NCI-H2107 treated with DMSO at 0.1 percent for 48 hours (cell line): ENCODE measurements around the gene LCE2D.
A peak's percentile ranks its signal among the peaks of the same experiment; 100 is the strongest.
"Not testable (repeated sequence)": the region's sequence is repeated elsewhere in the genome, so short reads cannot be mapped to it uniquely, and the experiment has no call there.

Experiments used
- DNase-seq: peaks from one replicate; lab custom pipeline; 2025; ENCODE audit not compliant: unreplicated experiment; lab: John Stamatoyannopoulos, UW

Gene LCE2D

GRCh38 chr1:152663098-152663497, at the start of gene LCE2D:
Gene LCE2D (plus strand): TSS chr1:152663380. CDS start chr1:152664106, 726 bp downstream.
- no peak for DNase-seq

- no peak for DNase-seq
Measured at GRCh38 chr1:152613511-152613910, 49.7 kb upstream of the LCE2D start, which contains the start of gene LCE3B. Gene LCE3B (plus strand): TSS chr1:152613811. CDS start chr1:152613811, 0 bp downstream.

- no peak for DNase-seq
Measured at GRCh38 chr1:152621993-152622392, 41.2 kb upstream of the LCE2D start.

- DNase-seq = no peak
Measured at GRCh38 chr1:152622803-152623202, 40.4 kb upstream of the LCE2D start, which contains the start of gene LCE3A. Gene LCE3A (minus strand): TSS chr1:152623103. CDS start chr1:152623103, 0 bp downstream.

GRCh38 chr1:152623203-152623844, 39.9 kb upstream of the LCE2D start:
- DNase-seq = no peak

GRCh38 chr1:152626744-152627143, 36.4 kb upstream of the LCE2D start:
- no peak for DNase-seq

GRCh38 chr1:152630596-152630995, 32.6 kb upstream of the LCE2D start:
- no peak for DNase-seq

- no peak for DNase-seq
Measured at GRCh38 chr1:152640351-152640750, 22.8 kb upstream of the LCE2D start.

- no peak for DNase-seq
Measured at GRCh38 chr1:152643945-152644344, 19.2 kb upstream of the LCE2D start.

GRCh38 chr1:152645146-152645545, 18.0 kb upstream of the LCE2D start:
- no peak for DNase-seq

- no peak for DNase-seq
Measured at GRCh38 chr1:152646656-152647055, 16.5 kb upstream of the LCE2D start.

- DNase-seq = peak; percentile 27
Measured at GRCh38 chr1:152654110-152654509, 9.1 kb upstream of the LCE2D start.

GRCh38 chr1:152656459-152656858, 6.7 kb upstream of the LCE2D start:
- no peak for DNase-seq

GRCh38 chr1:152657677-152658076, 5.5 kb upstream of the LCE2D start:
- DNase-seq = no peak

GRCh38 chr1:152658649-152659048, 4.5 kb upstream of the LCE2D start:
- no peak for DNase-seq

- not testable (repeated sequence) for DNase-seq
Measured at GRCh38 chr1:152666171-152666570, 3.0 kb downstream of the LCE2D start.

- DNase-seq = no peak
Measured at GRCh38 chr1:152667648-152668047, 4.5 kb downstream of the LCE2D start.

- no peak for DNase-seq
Measured at GRCh38 chr1:152673016-152673415, 9.8 kb downstream of the LCE2D start.

GRCh38 chr1:152674983-152675382, 11.8 kb downstream of the LCE2D start, which contains the start of gene LCE2C:
Gene LCE2C (plus strand): TSS chr1:152675279. CDS start chr1:152676016, 737 bp downstream.
- not testable (repeated sequence) for DNase-seq

GRCh38 chr1:152679459-152679858, 16.3 kb downstream of the LCE2D start:
- DNase-seq = no peak

- no peak for DNase-seq
Measured at GRCh38 chr1:152681616-152682015, 18.4 kb downstream of the LCE2D start.

GRCh38 chr1:152683846-152684245, 20.7 kb downstream of the LCE2D start:
- no peak for DNase-seq

GRCh38 chr1:152685823-152686222, 22.6 kb downstream of the LCE2D start, which contains the start of gene LCE2B:
Gene LCE2B (plus strand): TSS chr1:152686123. CDS start chr1:152686844, 721 bp downstream.
- DNase-seq = not testable (repeated sequence)
